Activated naive CD4-positive, alpha-beta T cell treated with anti-CD3 and anti-CD28 coated beads, Interleukin-2, amount 50 U/mL, for 24 hours (primary cell): ENCODE data around the gene GRID2IP.

Experiments
- H3K27ac Mint-ChIP-seq: one replicate; pipeline ENCODE4 v1.8.0; 2021; ENCODE audit warnings: mild to moderate bottlenecking, mixed read lengths
- H3K27me3 Mint-ChIP-seq: one replicate; pipeline ENCODE4 v1.8.0; 2021; ENCODE audit warnings: mixed read lengths
- H3K36me3 Mint-ChIP-seq: one replicate; pipeline ENCODE4 v1.8.0; 2021; ENCODE audit warnings: mixed read lengths
- H3K4me1 Mint-ChIP-seq: one replicate; pipeline ENCODE4 v1.8.0; 2021; ENCODE audit warnings: mixed read lengths
- H3K4me3 Mint-ChIP-seq: one replicate; pipeline ENCODE4 v1.8.0; 2021; ENCODE audit warnings: mild to moderate bottlenecking, mixed read lengths
- H3K9me3 Mint-ChIP-seq: one replicate; pipeline ENCODE4 v1.8.0; 2021; ENCODE audit warnings: mixed read lengths

GRID2IP gene

GRCh38 chr7:6575281-6576023, 24.2 kb upstream of the GRID2IP start:
- no peaks in the 10 kb centered on the region for H3K27me3 Mint-ChIP-seq
- peaks cover 11% of the 10 kb centered on the region for H3K4me1 Mint-ChIP-seq
- peak overlapping the region; percentile 11 for H3K4me3 Mint-ChIP-seq
- peak overlapping the region; percentile 65 for H3K27ac Mint-ChIP-seq
- H3K9me3 Mint-ChIP-seq: no peaks in the 10 kb centered on the region
- H3K36me3 Mint-ChIP-seq: peaks cover 3% of the 10 kb centered on the region

DNA sequence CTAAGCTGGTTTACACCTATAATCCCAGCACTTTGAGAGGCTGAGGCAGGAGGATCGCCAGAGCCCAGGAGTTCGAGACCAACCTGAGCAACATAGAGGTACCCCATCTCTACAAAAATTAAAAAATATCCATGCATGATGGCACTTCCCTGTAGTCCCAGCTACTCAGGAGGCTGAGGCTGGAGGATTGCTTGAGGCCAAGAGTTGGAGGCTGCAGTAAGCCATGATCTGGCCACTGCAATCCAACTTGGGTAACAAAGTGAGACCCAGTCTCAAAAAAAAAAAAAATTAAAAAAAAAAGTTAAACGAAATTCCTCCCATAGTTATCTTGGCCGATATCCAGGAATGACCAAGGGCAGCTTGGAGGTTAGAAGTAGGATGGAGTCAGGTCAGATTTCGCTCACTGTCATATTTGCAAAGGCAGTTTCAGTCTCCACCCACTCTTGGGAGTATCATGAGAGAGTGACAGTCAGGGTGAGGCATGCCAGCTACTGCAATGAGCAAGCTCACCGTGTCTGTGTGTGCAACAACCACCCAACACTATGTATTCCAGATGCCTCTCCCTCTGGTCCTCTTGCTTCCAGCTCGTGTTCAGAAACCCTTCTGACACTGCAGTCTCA, 20.0 kb upstream of the GRID2IP start:
- Mint-ChIP-seq H3K9me3 (no peaks in the 10 kb centered on the region), H3K4me1 (no peaks in the 10 kb centered on the region), H3K27ac (no peak overlapping the region), H3K36me3 (no peaks in the 10 kb centered on the region), H3K4me3 (no peak overlapping the region), H3K27me3 (no peaks in the 10 kb centered on the region)

GRCh38 chr7:6567886-6568285, 16.6 kb upstream of the GRID2IP start:
- H3K27me3 Mint-ChIP-seq: no peaks in the 10 kb centered on the region
- no peak overlapping the region for H3K27ac Mint-ChIP-seq
- H3K9me3 Mint-ChIP-seq: no peaks in the 10 kb centered on the region
- H3K4me3 Mint-ChIP-seq: no peak overlapping the region
- no peaks in the 10 kb centered on the region for H3K36me3 Mint-ChIP-seq
- H3K4me1 Mint-ChIP-seq: no peaks in the 10 kb centered on the region

- no peaks in the 10 kb centered on the region for H3K27me3 Mint-ChIP-seq
- peak overlapping the region; percentile 80 for H3K27ac Mint-ChIP-seq
- no peak overlapping the region for H3K4me3 Mint-ChIP-seq
- H3K4me1 Mint-ChIP-seq: no peaks in the 10 kb centered on the region
- H3K36me3 Mint-ChIP-seq: no peaks in the 10 kb centered on the region
- no peaks in the 10 kb centered on the region for H3K9me3 Mint-ChIP-seq
Measured at GRCh38 chr7:6565655-6566054, 14.4 kb upstream of the GRID2IP start.

DNA sequence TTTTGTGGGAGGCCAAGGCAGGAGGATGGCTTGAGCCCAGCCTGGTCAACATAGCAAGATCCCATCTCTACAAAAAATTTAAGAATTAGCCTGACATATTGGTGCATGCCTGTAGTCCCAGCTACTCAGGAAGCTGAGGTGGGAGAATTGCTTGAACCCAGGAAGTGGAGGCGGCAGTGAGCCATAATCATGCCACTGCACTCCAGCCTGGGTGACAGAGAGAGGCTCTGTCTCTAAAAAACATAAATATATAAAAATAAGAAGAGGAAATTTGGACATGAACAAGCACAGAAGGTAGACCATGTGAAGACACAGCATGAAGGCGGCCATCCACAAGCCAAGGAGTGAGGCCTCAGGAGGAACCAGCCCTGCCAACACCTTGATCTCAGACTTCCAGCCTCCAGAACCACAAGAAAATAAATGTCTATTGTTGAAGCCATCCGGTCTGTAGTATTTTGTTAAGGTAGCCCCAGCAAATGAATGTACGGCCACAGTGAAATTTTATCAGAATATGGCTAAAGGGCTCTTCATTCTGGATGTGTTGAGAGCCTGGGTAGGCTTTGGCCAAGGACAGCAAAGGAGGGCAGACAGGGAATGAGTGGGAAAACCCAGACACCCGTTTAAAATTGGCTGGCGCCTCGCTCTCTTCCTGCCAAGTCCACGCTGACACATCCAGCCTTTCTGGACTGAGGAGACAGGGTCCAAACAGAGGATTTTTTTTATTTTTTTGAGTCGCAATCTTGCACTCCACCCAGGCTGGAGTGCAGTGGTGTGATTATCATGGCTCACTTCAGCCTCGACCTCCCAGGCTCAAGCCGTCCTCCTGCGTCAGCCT, 12.9 kb upstream of the GRID2IP start:
- H3K4me1 Mint-ChIP-seq: no peaks in the 10 kb centered on the region
- no peaks in the 10 kb centered on the region for H3K36me3 Mint-ChIP-seq
- no peaks in the 10 kb centered on the region for H3K9me3 Mint-ChIP-seq
- H3K4me3 Mint-ChIP-seq: no peak overlapping the region
- no peaks in the 10 kb centered on the region for H3K27me3 Mint-ChIP-seq
- H3K27ac Mint-ChIP-seq: no peak overlapping the region

- H3K36me3 Mint-ChIP-seq: no peaks in the 10 kb centered on the region
- H3K27ac Mint-ChIP-seq: no peak overlapping the region
- H3K4me3 Mint-ChIP-seq: no peak overlapping the region
- no peaks in the 10 kb centered on the region for H3K27me3 Mint-ChIP-seq
- no peaks in the 10 kb centered on the region for H3K9me3 Mint-ChIP-seq
- no peaks in the 10 kb centered on the region for H3K4me1 Mint-ChIP-seq
Measured at GRCh38 chr7:6562106-6562505, 10.8 kb upstream of the GRID2IP start.

GRCh38 chr7:6559896-6560295, 8.6 kb upstream of the GRID2IP start:
- Mint-ChIP-seq H3K4me3 (no peak overlapping the region), H3K4me1 (peaks cover 3% of the 10 kb centered on the region), H3K27ac (no peak overlapping the region), H3K27me3 (no peaks in the 10 kb centered on the region), H3K9me3 (no peaks in the 10 kb centered on the region), H3K36me3 (no peaks in the 10 kb centered on the region)

DNA sequence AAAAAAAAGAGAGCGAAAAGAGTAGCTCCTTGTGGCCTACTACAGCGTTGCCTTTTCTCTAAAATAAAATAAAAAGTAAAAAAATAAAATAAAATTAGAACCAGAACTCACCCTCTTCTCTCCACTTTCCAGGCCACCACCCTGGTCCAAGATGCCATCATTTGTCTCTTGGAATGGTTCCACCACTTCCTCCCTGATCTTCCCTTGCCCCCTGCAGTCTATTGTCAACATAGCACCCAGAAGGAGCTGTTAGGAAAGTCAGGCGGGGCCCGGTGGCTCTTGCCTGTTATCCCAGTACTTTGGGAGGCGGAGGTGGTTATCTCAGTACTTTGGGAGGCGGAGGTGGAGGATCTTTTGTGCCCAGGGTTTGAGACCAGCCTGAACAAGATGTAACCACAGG, 7.6 kb upstream of the GRID2IP start:
- H3K4me1 Mint-ChIP-seq: peaks cover 9% of the 10 kb centered on the region
- H3K4me3 Mint-ChIP-seq: no peak overlapping the region
- no peaks in the 10 kb centered on the region for H3K36me3 Mint-ChIP-seq
- no peaks in the 10 kb centered on the region for H3K9me3 Mint-ChIP-seq
- no peak overlapping the region for H3K27ac Mint-ChIP-seq
- H3K27me3 Mint-ChIP-seq: no peaks in the 10 kb centered on the region

GRCh38 chr7:6556196-6556595, 4.9 kb upstream of the GRID2IP start:
- Mint-ChIP-seq H3K4me3 (no peak overlapping the region), H3K9me3 (no peaks in the 10 kb centered on the region), H3K27me3 (no peaks in the 10 kb centered on the region), H3K4me1 (peaks cover 9% of the 10 kb centered on the region), H3K27ac (no peak overlapping the region), H3K36me3 (no peaks in the 10 kb centered on the region)

DNA sequence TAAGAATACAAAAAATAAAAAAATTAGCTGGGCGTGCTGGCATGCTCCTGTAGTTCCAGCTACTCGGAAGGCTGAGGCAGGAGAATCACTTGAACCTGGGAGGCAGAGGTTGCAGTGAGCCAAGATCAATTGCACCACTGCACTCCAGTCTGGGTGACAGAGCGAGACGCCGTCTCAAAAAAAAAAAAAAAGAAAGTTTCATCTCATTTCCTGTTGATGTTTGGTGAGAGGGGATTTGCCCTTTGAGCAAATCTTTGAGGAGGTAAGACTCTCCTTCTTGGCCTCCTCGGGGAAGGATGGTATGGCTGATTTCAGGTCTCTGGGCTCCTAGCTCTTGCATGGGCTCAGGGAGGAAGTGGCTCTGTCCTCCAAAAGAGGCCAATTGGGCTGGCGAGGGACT, 3.6 kb upstream of the GRID2IP start:
- Mint-ChIP-seq H3K27ac (peak overlapping the region; percentile 77), H3K9me3 (no peaks in the 10 kb centered on the region), H3K4me3 (peak overlapping the region; percentile 30), H3K4me1 (peaks cover 9% of the 10 kb centered on the region), H3K36me3 (no peaks in the 10 kb centered on the region), H3K27me3 (no peaks in the 10 kb centered on the region)

DNA sequence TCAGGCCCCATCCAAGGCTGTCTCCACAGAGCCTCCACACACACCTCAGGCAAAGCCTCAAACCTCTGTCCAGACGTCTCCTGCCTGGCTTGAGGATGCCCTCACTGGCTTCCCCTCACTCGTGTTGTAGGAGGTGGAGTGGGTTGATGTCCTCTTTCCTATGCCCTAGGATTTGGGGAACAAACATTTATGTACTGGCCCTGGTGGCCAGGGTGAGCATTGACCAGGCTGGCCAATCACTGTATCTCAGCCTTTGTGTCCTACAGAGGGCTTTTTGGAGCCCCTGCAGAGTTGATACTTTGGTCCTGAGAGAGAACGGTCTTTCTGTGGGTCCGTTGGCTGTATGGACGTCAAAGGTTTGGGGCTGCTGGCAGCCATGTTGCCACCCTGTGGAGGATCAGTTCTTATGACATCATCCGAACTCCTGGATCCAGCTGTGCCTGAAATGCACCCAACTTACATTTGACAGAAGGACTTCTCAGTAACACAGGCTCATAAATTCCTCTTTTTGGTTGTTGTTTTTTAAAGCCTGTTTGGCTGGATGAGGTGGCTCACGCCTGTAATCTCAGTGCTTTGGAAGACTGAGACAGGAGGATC, 2.3 kb upstream of the GRID2IP start:
- no peak overlapping the region for H3K4me3 Mint-ChIP-seq
- no peaks in the 10 kb centered on the region for H3K9me3 Mint-ChIP-seq
- H3K36me3 Mint-ChIP-seq: no peaks in the 10 kb centered on the region
- H3K27ac Mint-ChIP-seq: no peak overlapping the region
- no peaks in the 10 kb centered on the region for H3K27me3 Mint-ChIP-seq
- peaks cover 9% of the 10 kb centered on the region for H3K4me1 Mint-ChIP-seq

DNA sequence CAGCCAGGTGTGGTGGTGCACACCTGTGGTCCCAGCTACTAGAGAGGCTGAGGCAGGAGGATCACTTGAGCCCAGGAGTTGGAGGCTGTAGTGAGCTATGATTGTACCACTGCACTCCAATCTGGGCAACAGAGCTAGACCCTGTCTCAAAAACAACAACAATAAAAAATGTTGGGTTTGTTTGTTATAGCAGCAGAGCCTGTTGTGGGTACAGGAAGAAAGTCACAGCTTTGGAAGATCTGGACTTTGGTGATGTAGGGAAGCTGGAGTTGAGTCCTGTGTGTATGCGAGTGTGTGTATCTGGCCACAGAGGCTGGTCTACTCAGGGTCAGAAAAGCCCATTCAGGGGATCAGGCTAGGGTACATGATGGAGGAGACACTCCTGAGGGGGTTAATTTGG, 3.9 kb downstream of the GRID2IP start:
- H3K36me3 Mint-ChIP-seq: no peaks in the 10 kb centered on the region
- no peaks in the 10 kb centered on the region for H3K9me3 Mint-ChIP-seq
- no peak overlapping the region for H3K27ac Mint-ChIP-seq
- no peak overlapping the region for H3K4me3 Mint-ChIP-seq
- H3K27me3 Mint-ChIP-seq: no peaks in the 10 kb centered on the region
- peaks cover 8% of the 10 kb centered on the region for H3K4me1 Mint-ChIP-seq

DNA sequence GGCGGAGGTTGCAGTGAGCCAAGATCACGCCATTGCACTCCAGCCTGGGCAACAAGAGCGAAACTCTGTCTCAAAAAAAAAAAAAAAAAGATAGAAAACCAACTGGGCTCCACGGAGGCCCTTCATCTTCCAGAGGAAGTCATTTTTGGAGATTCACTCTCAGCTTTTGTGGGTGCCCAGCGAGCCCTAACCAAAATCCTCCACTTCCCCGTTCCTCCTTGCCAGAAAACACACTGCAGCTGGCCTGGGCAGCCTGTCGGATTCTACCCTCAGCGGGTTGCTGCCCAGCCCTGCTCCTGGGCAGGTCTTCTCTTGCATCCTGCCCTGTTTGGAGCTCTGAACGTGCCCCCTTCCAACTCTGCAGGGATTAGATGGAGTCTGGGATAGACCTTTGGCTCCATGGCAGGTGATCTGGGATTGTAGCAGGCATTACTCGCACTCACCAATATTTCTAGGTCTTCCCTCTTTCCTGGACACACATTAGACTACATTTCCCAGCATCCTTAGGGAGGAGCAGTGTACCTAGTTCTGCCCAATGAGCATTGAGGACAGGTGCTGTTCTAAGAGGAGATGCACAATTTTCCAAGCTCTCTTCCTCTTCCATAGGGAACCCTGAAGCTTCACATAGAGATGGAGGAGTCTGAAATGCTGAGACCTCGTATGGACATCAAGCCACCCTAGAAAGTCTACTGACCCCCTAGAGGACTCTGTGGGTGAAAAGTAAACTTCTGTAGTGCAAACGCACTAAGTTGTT, 4.6 kb downstream of the GRID2IP start:
- Mint-ChIP-seq H3K36me3 (no peaks in the 10 kb centered on the region), H3K27ac (no peak overlapping the region)

GRCh38 chr7:6545398-6546126, 5.7 kb downstream of the GRID2IP start:
- H3K27me3 Mint-ChIP-seq: no peaks in the 10 kb centered on the region

More for the DNA sequence above, 4.6 kb downstream of the GRID2IP start:
- H3K9me3 Mint-ChIP-seq: no peaks in the 10 kb centered on the region
- H3K27me3 Mint-ChIP-seq: no peaks in the 10 kb centered on the region
- H3K4me3 Mint-ChIP-seq: no peak overlapping the region
- peaks cover 8% of the 10 kb centered on the region for H3K4me1 Mint-ChIP-seq

DNA sequence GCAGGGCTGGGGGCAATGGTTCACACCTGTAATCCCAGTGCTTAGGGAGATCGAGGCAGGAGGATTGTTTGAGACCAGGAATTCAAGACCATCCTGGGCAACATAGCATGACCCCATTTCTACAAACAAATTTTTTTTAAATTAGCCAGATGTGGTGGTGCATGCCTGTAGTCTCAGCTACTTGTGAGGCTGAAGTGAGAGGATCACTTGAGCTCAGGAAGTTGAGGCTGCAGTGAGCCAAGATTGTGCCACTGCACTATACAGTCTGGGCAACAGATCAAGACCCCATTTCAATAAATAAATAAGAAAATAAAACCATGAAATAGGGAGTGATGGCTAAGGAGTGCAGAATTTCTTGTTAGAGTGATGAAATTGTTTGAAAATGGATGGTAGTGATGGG, 8.9 kb downstream of the GRID2IP start:
- peaks cover 8% of the 10 kb centered on the region for H3K4me1 Mint-ChIP-seq
- no peaks in the 10 kb centered on the region for H3K36me3 Mint-ChIP-seq

More at GRCh38 chr7:6545398-6546126, 5.7 kb downstream of the GRID2IP start:
- H3K4me1 Mint-ChIP-seq: peaks cover 8% of the 10 kb centered on the region
- H3K27ac Mint-ChIP-seq: no peak overlapping the region
- no peaks in the 10 kb centered on the region for H3K36me3 Mint-ChIP-seq
- H3K4me3 Mint-ChIP-seq: no peak overlapping the region
- no peaks in the 10 kb centered on the region for H3K9me3 Mint-ChIP-seq

More for the DNA sequence above, 8.9 kb downstream of the GRID2IP start:
- Mint-ChIP-seq H3K4me3 (no peak overlapping the region), H3K9me3 (no peaks in the 10 kb centered on the region), H3K27me3 (peaks cover 11% of the 10 kb centered on the region), H3K27ac (no peak overlapping the region)
